Tongue (tissue), 2 donors: ENCODE data around the gene TENT4B. TPM values are rescaled to one million over a fixed set of nuclear protein-coding genes. Genes with fewer than 3 reads are reported as not detected.
"Not testable (repeated sequence)": the region's sequence is repeated elsewhere in the genome, so short reads cannot be mapped to it uniquely, and the experiment has no call there.

Experiments used
- DNase-seq: peaks from one replicate; pipeline ENCODE4 v3.0.0-alpha.2; 2015
- total RNA-seq: library from RNA; depleted of rRNA; stranded (reverse); fragments of >200 nt; gene quantifications from one replicate; pipeline ENCODE4 v1.2.3, GENCODE V29; 2014

The TENT4B gene
- 10.3 TPM for total RNA-seq

- peak; percentile 93 for DNase-seq
Measured at GRCh38 chr16:50152807-50153595, at the start of gene TENT4B. TENT4B (plus strand) TSS chr16:50153306; CDS start chr16:50153622, 316 bp downstream.

DNA sequence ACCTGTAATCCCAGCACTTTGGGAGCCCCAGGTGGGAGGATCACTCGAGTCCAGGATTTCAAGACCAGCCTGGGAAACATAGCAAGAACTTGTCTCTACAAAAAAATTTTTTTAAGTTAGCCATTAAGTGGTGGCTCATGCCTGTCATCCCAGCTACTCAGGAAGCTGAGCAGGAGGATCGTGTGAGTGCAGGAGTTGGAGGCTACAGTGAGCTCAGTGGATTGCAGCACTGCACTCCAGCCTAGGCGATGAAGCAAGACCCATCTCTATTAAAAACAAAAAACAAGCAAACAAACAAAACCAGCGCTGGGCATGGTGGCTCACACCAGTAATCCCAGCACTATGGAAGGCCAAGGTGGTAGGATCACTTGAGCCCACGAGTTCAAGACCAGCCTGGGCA lies 49.3 kb upstream of the TENT4B start:
- no peak for DNase-seq

- DNase-seq = no peak
Measured at GRCh38 chr16:50114357-50115129, 38.6 kb upstream of the TENT4B start.

- no peak for DNase-seq
Measured at GRCh38 chr16:50120711-50121110, 32.4 kb upstream of the TENT4B start.

DNA sequence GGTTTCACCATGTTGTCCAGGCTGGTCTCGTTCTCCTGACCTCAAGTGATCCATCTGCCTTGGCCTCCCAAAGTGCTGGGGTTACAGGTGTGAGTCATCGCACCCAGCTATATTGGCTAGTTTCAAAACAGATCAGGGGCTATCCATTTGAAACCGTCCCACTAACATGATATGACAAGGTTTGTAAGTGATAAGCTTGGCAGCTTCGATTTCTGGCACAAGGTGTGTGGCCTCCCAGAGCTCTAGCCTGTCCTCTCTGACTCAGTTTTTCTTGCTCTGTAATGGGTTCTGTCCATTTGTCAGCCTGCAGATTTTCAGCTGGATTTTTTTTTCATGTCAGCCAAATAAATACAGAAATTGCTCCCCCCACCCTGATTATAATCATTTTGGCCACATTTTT lies 31.8 kb upstream of the TENT4B start:
- DNase-seq = no peak

DNA sequence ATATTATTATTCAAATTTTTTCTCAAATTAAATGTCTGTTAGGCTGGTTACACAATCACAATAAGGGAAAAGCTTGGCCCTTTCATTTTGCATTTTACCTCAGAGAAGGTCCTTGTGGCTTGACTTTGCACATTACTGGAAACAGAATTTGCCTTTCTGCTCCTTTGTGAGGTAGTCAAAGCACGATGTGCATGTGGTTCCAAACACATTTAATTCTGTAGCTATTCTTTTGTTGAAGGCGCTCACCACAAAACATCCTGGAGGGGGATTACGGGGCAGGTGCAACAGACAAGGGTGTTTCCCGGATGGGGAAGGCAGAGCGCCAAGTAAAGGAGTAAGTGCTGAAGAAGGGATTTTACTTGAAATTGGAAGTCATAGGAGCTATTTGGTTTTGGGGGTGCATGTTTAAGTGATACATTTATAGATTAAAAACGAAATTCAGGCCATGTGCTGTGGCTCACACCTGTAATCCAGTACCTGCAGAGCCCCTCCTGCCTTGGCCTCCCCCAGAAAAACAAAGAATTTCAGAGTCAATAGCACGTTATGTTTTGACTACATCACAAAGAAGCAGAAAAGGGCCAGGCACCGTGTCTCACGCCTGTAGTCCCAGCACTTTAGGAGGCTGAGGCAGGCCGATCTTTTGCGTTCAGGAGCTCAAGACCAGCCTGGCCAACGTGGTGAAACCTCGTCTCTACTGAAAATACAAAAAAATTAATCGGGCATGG lies 31.2 kb upstream of the TENT4B start:
- peak; percentile 9 for DNase-seq

DNA sequence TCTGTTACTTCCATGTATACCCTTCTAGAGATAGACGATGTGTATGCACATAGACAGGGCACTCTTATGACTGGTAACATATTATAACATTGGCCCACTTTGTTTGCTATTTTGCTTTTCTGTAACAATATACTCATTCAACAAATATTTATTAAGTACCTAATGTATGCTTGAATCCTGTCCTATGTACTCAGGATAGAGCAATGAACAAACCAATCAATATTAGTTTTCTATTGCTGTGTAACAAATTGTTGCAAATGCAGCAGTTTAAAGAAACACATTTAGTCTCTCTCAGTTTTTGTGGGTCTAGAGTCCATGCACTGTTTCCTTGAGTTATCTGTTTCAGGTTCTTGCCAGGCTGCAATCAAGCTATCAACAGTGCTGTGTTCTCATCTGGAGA lies 29.7 kb upstream of the TENT4B start:
- DNase-seq = no peak

GRCh38 chr16:50124769-50125168 lies 28.3 kb upstream of the TENT4B start:
- no peak for DNase-seq

DNA sequence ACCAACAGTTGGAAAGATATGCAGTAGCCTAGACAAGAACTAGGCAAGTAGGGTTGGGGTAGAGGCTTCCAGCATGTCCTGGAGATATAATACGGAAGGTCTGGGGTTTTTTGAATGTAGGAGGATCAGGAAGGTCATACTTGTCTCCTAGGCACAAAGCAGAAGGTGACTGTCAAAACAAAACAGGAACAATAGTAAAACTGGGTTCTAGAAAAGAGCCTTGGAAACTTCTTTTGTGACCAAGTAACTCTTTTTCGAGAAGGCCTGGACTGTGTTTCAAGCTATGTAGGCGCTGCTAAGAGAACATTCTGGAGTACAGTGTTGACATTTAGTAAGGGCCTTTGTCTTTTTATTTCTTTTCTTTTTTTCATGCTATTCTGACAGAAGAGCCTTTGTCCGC lies 26.9 kb upstream of the TENT4B start:
- DNase-seq = no peak

GRCh38 chr16:50132571-50132970 lies 20.5 kb upstream of the TENT4B start:
- not testable (repeated sequence) for DNase-seq

GRCh38 chr16:50133214-50133613 lies 19.9 kb upstream of the TENT4B start:
- no peak for DNase-seq

GRCh38 chr16:50136399-50136798 lies 16.7 kb upstream of the TENT4B start:
- DNase-seq = no peak

DNA sequence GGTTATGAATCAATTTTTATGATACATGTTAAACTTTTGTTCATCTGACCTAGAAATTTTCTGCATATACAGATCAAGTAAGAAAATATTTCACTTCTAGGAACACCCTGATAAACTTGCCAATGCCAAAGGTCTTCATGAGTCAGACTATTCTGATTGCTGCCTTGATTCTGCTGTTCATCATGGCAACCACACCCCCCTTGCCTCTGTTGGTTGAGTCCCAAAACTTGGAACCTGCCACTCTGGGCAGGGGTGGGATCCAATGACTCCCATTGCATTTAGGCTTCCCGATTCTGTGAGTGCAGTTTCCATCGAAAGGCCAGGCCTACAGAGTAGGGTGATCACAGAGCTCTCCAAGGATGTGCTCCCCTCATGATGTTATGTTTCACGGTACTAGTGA lies 15.8 kb upstream of the TENT4B start:
- DNase-seq = no peak

GRCh38 chr16:50139580-50139979 lies 13.5 kb upstream of the TENT4B start:
- no peak for DNase-seq

- DNase-seq = no peak
Measured at GRCh38 chr16:50144211-50144610, 8.9 kb upstream of the TENT4B start.

DNA sequence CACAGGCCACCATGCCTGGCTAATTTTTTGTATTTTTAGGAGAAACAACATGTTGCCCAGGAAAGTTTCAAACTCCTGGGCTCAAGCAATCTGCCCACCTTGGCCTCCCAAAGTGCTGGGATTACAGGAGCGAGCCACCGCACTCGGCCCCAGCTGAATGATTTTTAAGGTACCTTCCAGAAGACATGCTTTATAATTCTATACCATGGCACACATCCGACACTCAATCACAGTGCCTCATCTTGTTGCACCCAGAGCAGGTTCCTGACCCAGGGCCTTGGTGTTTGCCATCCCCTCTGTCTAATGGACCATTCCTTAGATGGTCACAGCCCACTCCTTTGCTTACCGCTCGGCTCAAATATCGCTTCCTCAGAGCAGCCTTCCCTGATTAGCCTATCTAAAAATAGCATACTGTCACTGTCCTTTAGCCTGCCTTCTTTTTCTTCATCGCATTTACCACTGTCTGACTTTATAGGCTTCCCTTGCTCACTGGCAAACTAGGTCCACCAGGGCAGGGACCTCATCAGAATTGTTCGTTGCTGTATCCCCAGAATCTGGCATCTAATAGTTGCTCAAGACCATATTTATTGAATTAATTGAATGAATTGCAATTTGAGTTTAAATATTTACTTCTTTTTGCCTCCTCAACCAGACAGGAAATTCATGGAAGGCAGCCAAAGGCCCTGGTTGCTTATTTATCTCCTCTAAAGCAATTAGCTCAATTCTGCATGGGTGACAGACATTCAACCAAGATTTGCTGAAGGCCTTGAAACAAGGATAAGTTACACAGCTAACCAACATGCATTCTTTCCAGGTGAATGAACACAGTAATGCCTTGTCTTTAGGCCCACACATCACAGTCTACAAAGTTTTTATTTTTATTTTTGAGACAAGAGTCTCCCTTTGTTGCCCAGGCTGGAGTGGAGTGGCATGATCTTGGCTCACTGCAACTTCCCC lies 6.3 kb upstream of the TENT4B start:
- no peak for DNase-seq

- DNase-seq = no peak
Measured at GRCh38 chr16:50151322-50151721, 1.8 kb upstream of the TENT4B start.

DNA sequence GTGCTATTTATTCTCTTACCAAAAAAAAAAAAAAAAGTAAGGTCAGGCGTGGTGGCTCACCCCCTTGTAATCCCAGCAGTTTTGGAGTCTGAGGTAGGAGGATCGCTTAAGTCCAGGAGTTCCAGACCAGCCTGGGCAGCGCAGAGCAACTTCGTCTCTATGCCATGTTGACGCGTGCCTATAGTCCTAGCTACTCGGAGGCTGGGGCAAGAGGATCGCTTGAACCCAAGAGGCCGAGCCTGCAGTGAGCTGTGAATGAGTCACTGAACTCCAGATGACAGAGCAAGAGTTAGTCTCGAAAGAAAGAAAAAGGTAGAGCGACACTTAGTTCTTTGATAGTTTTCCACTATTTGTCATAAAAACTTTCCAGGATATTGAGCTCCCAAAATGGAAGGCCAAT lies 1.4 kb upstream of the TENT4B start:
- no peak for DNase-seq

- no peak for DNase-seq
Measured at GRCh38 chr16:50152351-50152806, 727 bp upstream of the TENT4B start.

- peak; percentile 27 for DNase-seq
Measured at GRCh38 chr16:50153596-50154419, 702 bp downstream of the TENT4B start.
